HCT116 (cell line): ENCODE results near the gene EBP. TPM values are rescaled to one million over a fixed set of nuclear protein-coding genes. Genes with fewer than 3 reads are reported as not detected.

Experiments
- ATAC-seq: fragments of 200-7000 bp; cut with Tn5 transposase; 2 replicates; pipeline ENCODE4 v1.9.1; 2020; ENCODE audit warnings: mild to moderate bottlenecking, moderate library complexity
- BruUV-seq: library from RNA; stranded (reverse); fragments of 400-500 nt; replicated peaks from 2 replicates; lab custom pipeline; 2021; lab: Mats Ljungman, UMichigan
- CTCF ChIA-PET: fragments of 300-600 bp; sonication (Branson Sonifier 250); formaldehyde crosslinking; loops from one replicate; lab custom pipeline; 2021; ENCODE audit warnings: antibody characterized with exemption; lab: Charles Lee
- POLR2A ChIA-PET: fragments of 300-600, 350-600 bp; sonication (Branson Sonifier 250); formaldehyde crosslinking; loops from one replicate; lab custom pipeline; 2021; ENCODE audit warnings: antibody characterized with exemption; lab: Charles Lee
- RAD21 ChIA-PET, 2 experiments: fragments of 300-600 bp; sonication (Branson Sonifier 250); formaldehyde crosslinking; loops; one replicate each; lab custom pipeline; 2023; ENCODE audit warnings: low total read pairs in 2 of 2; ENCODE audit not compliant: uncharacterized antibody in 2 of 2, unreplicated experiment in 2 of 2, low non-redundant PET in 1 of 2; lab: Charles Lee
- DNase-seq: peaks from one replicate; pipeline ENCODE4 v3.0.0-alpha.2; 2010; ENCODE audit warnings: low read depth, low spot score
- H2AFZ ChIP-seq: fragments of 200-600 bp; shearing (Covaris generic), sonication (generic); 2 replicates; pipeline ENCODE4 v1.6.1; 2017; ENCODE audit warnings: low read depth, mixed run types, mixed read lengths, antibody characterized with exemption, low read length; ENCODE audit not compliant: poor library complexity, severe bottlenecking
- H3K27ac ChIP-seq: 2 replicates; pipeline ENCODE4 v1.5.1; 2012; ENCODE audit warnings: low read depth, low read length
- H3K27me3 ChIP-seq: fragments of 200-600 bp; sonication (generic); 2 replicates; pipeline ENCODE4 v1.6.1; 2016; ENCODE audit warnings: mixed run types, low read length, mixed read lengths; ENCODE audit not compliant: insufficient read depth
- H3K36me3 ChIP-seq, 2 experiments: fragments of 200-500 bp in 1 of 2; fragments of 200-600 bp in 1 of 2; sonication (Bioruptor generic) in 1 of 2; sonication (generic) in 1 of 2; 2 replicates each; pipeline versions ENCODE4 v1.5.1 to v1.6.1; 2014 to 2016; ENCODE audit warnings: low read length in 2 of 2, inconsistent platforms in 1 of 2, mixed read lengths in 1 of 2, mixed run types in 1 of 2; ENCODE audit not compliant: insufficient read depth in 2 of 2, control insufficient read depth in 1 of 2
- H3K4me1 ChIP-seq, 2 experiments: fragments of 200-600 bp in 1 of 2; sonication (generic) in 1 of 2; 2 replicates each; pipeline versions ENCODE4 v1.5.1 to v1.6.1; 2012 to 2017; ENCODE audit warnings: low read length in 2 of 2, inconsistent platforms in 1 of 2, mild to moderate bottlenecking in 1 of 2, mixed read lengths in 1 of 2, mixed run types in 1 of 2, moderate library complexity in 1 of 2; ENCODE audit not compliant: insufficient read depth in 2 of 2, control insufficient read depth in 1 of 2
- H3K4me2 ChIP-seq: fragments of 200-600 bp; sonication (generic); 2 replicates; pipeline ENCODE4 v1.6.1; 2017; ENCODE audit warnings: mixed run types, low read length, mixed read lengths
- H3K4me3 ChIP-seq, 2 experiments: fragments of 200-600 bp in 1 of 2; sonication (generic) in 1 of 2; replicated peaks in 1 of 2; 2 replicates each; pipeline ENCODE4 v1.5.1; 2011 to 2016; ENCODE audit warnings: low read length in 2 of 2, control low read depth in 1 of 2, low read depth in 1 of 2, mild to moderate bottlenecking in 1 of 2, mixed read lengths in 1 of 2, mixed run types in 1 of 2
- H3K79me2 ChIP-seq: fragments of 200-600 bp; sonication (generic); 2 replicates; pipeline ENCODE4 v1.6.1; 2017; ENCODE audit warnings: mild to moderate bottlenecking, mixed run types, low read length, moderate library complexity, mixed read lengths; ENCODE audit not compliant: insufficient read depth
- H3K9ac ChIP-seq: fragments of 200-600 bp; sonication (generic); 2 replicates; pipeline ENCODE4 v1.6.1; 2016; ENCODE audit warnings: low read length, mixed read lengths
- H3K9me2 ChIP-seq: fragments of 200-600 bp; sonication (generic), shearing (Covaris generic); 2 replicates; pipeline ENCODE4 v1.6.1; 2017; ENCODE audit warnings: mixed run types, mild to moderate bottlenecking, moderate library complexity; ENCODE audit not compliant: insufficient read depth
- H3K9me3 ChIP-seq, 2 experiments: fragments of 200-500 bp in 1 of 2; fragments of 200-600 bp in 1 of 2; sonication (Bioruptor generic) in 1 of 2; sonication (generic) in 1 of 2; 2 replicates each; pipeline ENCODE4 v1.6.1; 2014 to 2017; ENCODE audit warnings: low read length in 2 of 2, mixed read lengths in 2 of 2, inconsistent platforms in 1 of 2, low read depth in 1 of 2, mild to moderate bottlenecking in 1 of 2, mixed run types in 1 of 2, moderate library complexity in 1 of 2; ENCODE audit not compliant: control insufficient read depth in 1 of 2, insufficient read depth in 1 of 2
- H4K20me1 ChIP-seq: fragments of 200-600 bp; sonication (generic), shearing (Covaris generic); 2 replicates; pipeline ENCODE4 v1.6.1; 2017; ENCODE audit warnings: mixed run types, mild to moderate bottlenecking, moderate library complexity; ENCODE audit not compliant: insufficient read depth
- ATF3 ChIP-seq: IDR thresholded peaks from 2 replicates; pipeline ENCODE4 v1.6.1; 2012
- CBX3 ChIP-seq: IDR thresholded peaks from 2 replicates; pipeline ENCODE4 v1.6.1; 2012; ENCODE audit warnings: low read depth
- EGR1 ChIP-seq: IDR thresholded peaks from 2 replicates; pipeline ENCODE4 v1.6.1; 2012; ENCODE audit warnings: low read depth
- EZH2 ChIP-seq: fragments of 200-600 bp; sonication (generic); IDR thresholded peaks from 2 replicates; pipeline ENCODE4 v1.6.1; 2017; ENCODE audit warnings: antibody characterized with exemption, mixed run types
- EZH2phosphoT487 ChIP-seq: fragments of 200-600 bp; IDR thresholded peaks from 2 replicates; pipeline ENCODE4 v1.6.1; 2018; ENCODE audit warnings: antibody characterized with exemption, borderline replicate concordance
- POLR2A ChIP-seq: IDR thresholded peaks from 2 replicates; pipeline ENCODE4 v1.7.0; 2011; ENCODE audit warnings: borderline replicate concordance; ENCODE audit not compliant: insufficient read depth, insufficient read length; ENCODE audit errors: extremely low read depth
- POLR2AphosphoS5 ChIP-seq: IDR thresholded peaks from 2 replicates; pipeline ENCODE4 v1.6.1; 2011; ENCODE audit warnings: mild to moderate bottlenecking, low read depth, low read length, moderate library complexity
- SRF ChIP-seq: IDR thresholded peaks from 2 replicates; pipeline ENCODE4 v1.6.1; 2012; ENCODE audit warnings: low read depth
- TCF7L2 ChIP-seq: IDR thresholded peaks from 2 replicates; pipeline ENCODE4 v1.7.0; 2011; ENCODE audit warnings: borderline replicate concordance, inconsistent platforms; ENCODE audit not compliant: insufficient read depth, insufficient read length; ENCODE audit errors: extremely low read depth
- intact Hi-C: fragments of 100-400 bp; cut with micrococcal nuclease; formaldehyde crosslinking; loops from 2 replicates; pipeline ENCODE4 v1.10.0; 2022
- total RNA-seq: library from RNA; stranded (reverse); gene quantifications from one replicate; pipeline ENCODE4 v1.2.1, GENCODE V29; 2021; ENCODE audit not compliant: unreplicated experiment

The EBP gene
- total RNA-seq, 1 experiment from 2014 or later, result 93.8 TPM

GRCh38 chrX:48490661-48491060 lies 30.9 kb upstream of the EBP start:
- intact Hi-C loops, result loop anchor here (5.0 to 10.0 kb wide), 4 partner anchors 408 to 926 kb away; partner anchors contain the start of gene ARAF
- H3K9me3 ChIP-seq, result no peaks in the 10 kb centered on the region
- H3K27me3 ChIP-seq, result no peaks in the 10 kb centered on the region
- no TSS peak for BruUV-seq
- ChIA-PET POLR2A (no interaction called here), CTCF (no interaction called here), RAD21 (no interaction called here)
- no peaks in the 10 kb centered on the region for H3K79me2 ChIP-seq
- no peaks in the 10 kb centered on the region for H3K9me2 ChIP-seq
- no peak overlapping the region for H3K27ac ChIP-seq
- H3K9ac ChIP-seq, result no peak overlapping the region
- no peak overlapping the region for H3K4me3 ChIP-seq
- no peak overlapping the region for H2AFZ ChIP-seq
- H3K36me3 ChIP-seq, result no peaks in the 10 kb centered on the region; a peak in 1 of 4 replicates
- DNase-seq (no peak), ATAC-seq (no peak)
- H3K4me1 ChIP-seq, result peaks cover 6 to 59% of the 10 kb centered on the region in 2 experiments; a peak in 3 of 4 replicates
- H3K4me2 ChIP-seq, result peak overlapping the region; percentile 28
- no peaks in the 10 kb centered on the region for H4K20me1 ChIP-seq
- no peak for TF ChIP-seq EZH2phosphoT487
- no peak for TF ChIP-seq SRF
- no peak for TF ChIP-seq EZH2
- TF ChIP-seq EGR1, result no peak
- TF ChIP-seq POLR2A, result no peak

GRCh38 chrX:48491809-48492208 lies 29.8 kb upstream of the EBP start:
- no peak for TF ChIP-seq POLR2AphosphoS5
- TF ChIP-seq CBX3, result no peak
- no peak for TF ChIP-seq ATF3
- no peak for TF ChIP-seq TCF7L2
- Histone ChIP-seq H3K9me2 (no peaks in the 10 kb centered on the region), H3K4me2 (peak overlapping the region; percentile 47), H3K27ac (no peak overlapping the region), H3K9me3 (no peaks in the 10 kb centered on the region), H4K20me1 (no peaks in the 10 kb centered on the region), H3K4me3 (no peak overlapping the region), H3K36me3 (no peaks in the 10 kb centered on the region), H3K27me3 (no peaks in the 10 kb centered on the region), H3K9ac (no peak overlapping the region), H3K4me1 (peaks cover 9 to 59% of the 10 kb centered on the region in 2 experiments; a peak in 3 of 4 replicates), H3K79me2 (no peaks in the 10 kb centered on the region), H2AFZ (no peak overlapping the region)
- no TSS peak for BruUV-seq
- ChIA-PET CTCF (no interaction called here), RAD21 (no interaction called here), POLR2A (no interaction called here)
- intact Hi-C loops, result loop anchor here (5.0 to 10.0 kb wide), 4 partner anchors 410 to 927 kb away; partner anchors contain the start of gene ARAF
- ATAC-seq (no peak), DNase-seq (no peak)
